Measurements from ENCODE around the gene SECTM1.
"Not testable (repeated sequence)": the region's sequence is repeated elsewhere in the genome, so short reads cannot be mapped to it uniquely, and the experiment has no call there.

SECTM1 gene

DNA sequence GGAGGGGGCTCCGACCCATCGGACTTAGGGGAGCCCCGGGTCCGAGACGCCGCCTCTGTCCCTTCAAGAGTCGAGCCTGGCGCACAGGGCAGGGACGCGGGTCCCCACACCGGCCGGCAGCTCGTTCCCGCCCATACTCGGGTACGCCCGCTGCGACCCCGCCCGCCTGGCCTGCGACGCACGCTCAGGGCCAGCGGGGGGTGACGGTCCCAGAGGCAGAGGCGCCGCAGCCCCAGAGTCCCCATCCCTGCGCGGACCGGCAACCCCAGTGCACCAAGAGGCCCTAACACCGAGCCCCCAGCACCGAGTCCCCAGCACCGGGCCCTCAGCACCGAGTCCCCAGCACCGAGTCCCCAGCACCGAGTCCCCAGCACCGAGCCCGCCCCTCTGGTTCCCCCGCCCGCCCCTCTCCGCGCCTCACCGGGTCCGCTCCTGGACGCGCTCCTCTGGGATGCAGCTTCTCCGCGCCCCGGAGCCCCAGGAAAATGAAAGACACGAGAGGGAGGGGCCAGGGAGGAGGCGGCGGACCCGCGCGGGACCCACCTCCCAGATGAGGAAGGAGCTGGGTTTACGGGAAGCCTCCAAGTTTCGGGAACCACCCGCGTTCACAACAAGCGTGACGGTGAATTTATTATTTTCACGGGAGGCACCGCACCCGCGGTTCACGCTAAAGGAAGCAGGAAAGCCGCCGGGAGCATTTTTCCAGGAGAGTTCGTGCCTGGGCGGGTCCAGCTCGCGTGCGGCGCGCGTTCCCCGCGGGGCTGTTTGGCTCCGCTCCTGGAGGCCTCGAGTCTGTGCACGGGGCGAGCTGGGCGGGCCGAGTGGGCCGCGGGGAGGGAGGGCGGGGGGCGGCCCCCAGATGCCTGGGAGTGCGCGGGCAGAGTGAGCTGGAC lies at the start of gene SECTM1:
SECTM1 (minus strand) TSS at position 488 of the 893 bp plus-strand sequence. CDS start 6,526 bp downstream, outside the sequence.
- Mint-ChIP-seq H3K4me3 (peak within 1 kb of the TSS; percentile 90), H3K4me1 (peaks cover 42% of the 10 kb centered on the region), H3K36me3 (no peaks in the 10 kb centered on the region), H3K9me3 (no peaks in the 10 kb centered on the region), H3K27me3 (peaks cover 54% of the 10 kb centered on the region), H3K27ac (peak within 1 kb of the TSS; percentile 78)
- peak; percentile 28 for ATAC-seq

DNA sequence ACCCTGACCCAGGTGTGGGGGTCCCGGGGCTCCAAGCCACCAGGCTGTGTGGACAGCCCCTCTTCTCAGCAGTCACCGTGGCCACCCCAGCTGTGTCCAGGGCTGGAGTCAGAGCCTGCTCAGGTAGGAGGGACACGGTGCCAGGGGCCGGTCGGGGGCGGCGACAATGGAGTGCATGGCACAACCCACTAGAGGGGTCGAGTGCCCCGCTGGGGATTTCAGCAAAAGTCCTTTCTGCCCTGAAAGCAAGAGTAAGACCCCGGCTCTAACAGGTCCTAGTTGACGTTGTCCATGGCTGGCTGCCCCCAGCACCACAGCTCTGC lies 49.3 kb upstream of the SECTM1 start:
- Mint-ChIP-seq H3K9me3 (no peaks in the 10 kb centered on the region), H3K4me1 (peaks cover 21% of the 10 kb centered on the region), H3K36me3 (no peaks in the 10 kb centered on the region), H3K4me3 (no peak overlapping the region), H3K27me3 (peaks cover 77% of the 10 kb centered on the region), H3K27ac (no peak overlapping the region)
- ATAC-seq, result no peak

DNA sequence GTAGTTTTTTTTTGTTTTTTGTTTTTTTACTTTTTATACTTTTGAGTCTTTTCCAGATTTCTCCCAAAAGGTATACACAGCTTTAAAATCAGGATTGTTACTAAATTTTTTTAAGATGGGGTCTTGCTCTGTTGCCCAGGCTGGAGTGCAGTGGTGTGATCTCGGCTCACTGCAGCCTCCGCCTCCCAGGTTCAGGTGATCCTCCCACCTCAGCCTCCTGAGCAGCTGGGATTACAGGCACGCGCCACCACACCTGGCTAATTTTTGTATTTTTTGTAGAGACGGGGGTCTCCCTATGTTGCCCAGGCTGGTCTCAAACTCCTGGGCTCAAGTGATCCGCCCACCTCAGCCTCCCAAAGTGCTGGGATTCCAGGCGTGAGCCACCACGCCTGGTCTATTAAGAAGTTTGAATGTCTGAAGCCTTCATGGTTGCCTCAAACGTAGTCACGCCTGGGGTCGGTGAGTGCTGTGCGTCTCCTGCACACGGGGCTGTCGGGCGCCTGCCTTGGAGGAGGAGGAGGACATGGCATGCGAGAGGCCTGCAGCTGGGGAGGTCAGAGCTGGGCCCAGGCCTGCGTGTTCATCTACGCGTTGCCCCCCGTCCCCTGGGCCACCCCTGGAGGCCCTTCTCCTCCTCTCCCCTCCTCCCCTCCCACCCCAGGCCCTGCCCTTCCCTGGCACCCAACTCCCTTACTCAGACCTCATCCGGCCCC lies 48.8 kb upstream of the SECTM1 start:
- ATAC-seq, H3K36me3 Mint-ChIP-seq, H3K27ac Mint-ChIP-seq, H3K4me3 Mint-ChIP-seq, H3K9me3 Mint-ChIP-seq: not testable (repeated sequence)
- peaks cover 16% of the 10 kb centered on the region for H3K4me1 Mint-ChIP-seq
- peaks cover 82% of the 10 kb centered on the region for H3K27me3 Mint-ChIP-seq

DNA sequence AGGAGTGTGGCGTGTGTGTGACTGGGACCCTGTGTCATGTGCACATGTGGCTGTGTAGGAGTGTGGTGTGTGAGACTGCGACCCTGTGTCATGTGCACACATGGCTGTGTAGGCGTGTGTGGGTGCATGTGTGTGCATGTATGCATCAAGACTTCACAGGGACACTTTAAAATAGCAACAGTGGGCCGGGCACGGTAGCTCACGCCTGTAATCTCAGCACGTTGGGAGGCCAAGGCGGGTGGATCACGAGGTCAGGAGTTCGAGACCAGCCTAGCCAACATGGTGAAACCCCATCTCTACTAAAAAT lies 48.1 kb upstream of the SECTM1 start:
- H3K9me3 Mint-ChIP-seq, H3K36me3 Mint-ChIP-seq, ATAC-seq, H3K4me3 Mint-ChIP-seq, H3K27ac Mint-ChIP-seq: not testable (repeated sequence)
- Mint-ChIP-seq H3K27me3 (peaks cover 84% of the 10 kb centered on the region), H3K4me1 (peaks cover 13% of the 10 kb centered on the region)

DNA sequence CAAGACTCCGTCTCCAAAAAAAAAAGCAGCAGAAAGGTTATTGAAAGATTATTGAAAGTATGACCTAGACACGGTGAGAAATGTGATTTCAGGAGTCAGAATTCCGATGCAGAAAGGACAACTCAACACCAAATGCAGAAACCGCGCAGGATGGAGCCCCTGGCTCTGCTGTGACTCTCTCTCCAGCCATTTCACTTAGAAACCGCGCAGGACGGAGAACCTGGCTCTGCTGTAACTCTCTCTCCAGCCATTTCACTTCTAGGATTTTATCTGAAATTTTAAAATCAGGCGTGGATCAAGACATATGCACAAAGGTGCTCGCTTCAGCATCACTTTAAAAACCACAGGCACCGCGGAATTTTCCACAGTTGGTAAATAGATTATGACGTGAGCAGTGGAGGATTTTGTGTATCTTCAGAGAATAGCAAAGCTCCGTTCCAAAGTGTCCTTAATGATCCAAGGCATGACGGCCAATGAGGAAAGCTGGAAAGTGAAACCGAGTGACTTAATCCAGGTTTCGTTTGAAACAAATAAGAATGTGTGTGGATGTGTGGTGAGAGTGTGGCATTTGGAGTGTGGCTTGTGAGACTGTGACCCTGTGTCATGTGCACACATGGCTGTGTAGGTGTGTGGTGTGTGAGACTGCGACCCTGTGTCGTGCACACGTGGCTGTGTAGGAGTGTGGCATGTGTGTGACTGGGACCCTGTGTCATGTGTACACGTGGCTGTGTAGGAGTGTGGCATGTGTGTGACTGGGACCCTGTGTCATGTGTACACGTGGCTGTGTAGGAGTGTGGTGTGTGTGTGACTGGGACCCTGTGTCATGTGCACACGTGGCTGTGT lies 47.5 kb upstream of the SECTM1 start:
- Mint-ChIP-seq H3K4me1 (peaks cover 13% of the 10 kb centered on the region), H3K9me3 (no peaks in the 10 kb centered on the region), H3K27me3 (peaks cover 83% of the 10 kb centered on the region), H3K36me3 (no peaks in the 10 kb centered on the region), H3K27ac (no peak overlapping the region), H3K4me3 (no peak overlapping the region)
- ATAC-seq, result no peak

DNA sequence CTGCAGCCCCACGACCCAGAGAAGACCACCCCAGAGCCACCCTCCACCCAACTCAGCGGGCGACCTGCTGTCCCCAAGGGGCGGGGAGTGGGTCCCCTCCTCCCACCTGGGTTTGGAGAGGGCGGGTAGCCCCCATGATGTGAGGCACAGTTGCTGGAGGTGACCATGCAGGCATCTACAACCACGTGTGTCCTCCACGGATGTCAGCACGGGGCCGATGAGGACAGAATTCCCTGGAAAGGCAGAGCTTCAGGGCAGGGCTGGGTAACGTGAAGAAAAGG lies 45.1 kb upstream of the SECTM1 start:
- H3K4me3 Mint-ChIP-seq, result no peak overlapping the region
- H3K27me3 Mint-ChIP-seq, result peaks cover 76% of the 10 kb centered on the region
- no peak overlapping the region for H3K27ac Mint-ChIP-seq
- ATAC-seq, result no peak
- H3K4me1 Mint-ChIP-seq, result peaks cover 13% of the 10 kb centered on the region
- no peaks in the 10 kb centered on the region for H3K36me3 Mint-ChIP-seq
- no peaks in the 10 kb centered on the region for H3K9me3 Mint-ChIP-seq

DNA sequence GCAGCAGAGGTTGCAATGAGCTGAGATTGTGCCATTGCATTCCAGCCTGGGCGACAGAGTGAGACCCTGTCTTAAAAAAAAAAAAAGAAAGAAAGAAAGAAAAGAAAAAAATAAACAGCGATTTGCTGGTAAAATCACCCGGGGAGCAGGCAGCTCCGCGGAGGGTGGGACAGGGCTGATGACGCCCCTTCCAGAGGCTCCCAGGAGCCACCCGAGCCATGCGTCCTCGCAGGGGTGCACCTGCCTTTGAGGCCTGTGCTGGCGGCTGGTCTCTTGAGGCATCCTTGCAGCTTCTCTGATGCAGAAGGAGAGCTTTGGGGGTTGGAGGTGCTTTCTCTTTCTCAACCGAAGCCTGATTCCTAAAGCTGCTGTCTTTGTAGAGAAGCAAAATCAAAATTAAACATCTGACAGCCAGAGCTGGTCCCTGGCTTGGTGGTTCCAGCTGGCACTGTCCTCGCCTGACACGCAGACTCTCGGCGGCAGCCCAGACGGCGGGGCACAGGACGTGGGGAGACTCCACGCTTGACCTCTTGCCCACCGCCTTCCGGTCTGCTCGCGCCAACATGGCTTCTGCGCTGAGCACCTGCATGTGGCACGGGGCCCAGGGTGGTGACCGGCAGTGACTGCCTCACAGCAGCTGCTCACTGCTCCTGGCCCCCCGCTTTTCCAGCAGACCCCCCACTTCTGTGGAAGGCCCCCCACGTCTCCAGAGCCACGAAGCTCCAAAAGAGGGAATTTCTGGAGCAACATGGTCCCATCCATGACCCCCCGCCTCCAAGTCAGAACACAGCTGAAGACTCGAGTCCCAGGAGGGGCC lies 44.6 kb upstream of the SECTM1 start:
- no peak overlapping the region for H3K4me3 Mint-ChIP-seq
- no peaks in the 10 kb centered on the region for H3K36me3 Mint-ChIP-seq
- peaks cover 76% of the 10 kb centered on the region for H3K27me3 Mint-ChIP-seq
- no peaks in the 10 kb centered on the region for H3K9me3 Mint-ChIP-seq
- ATAC-seq, result no peak
- no peak overlapping the region for H3K27ac Mint-ChIP-seq
- H3K4me1 Mint-ChIP-seq, result peaks cover 17% of the 10 kb centered on the region

DNA sequence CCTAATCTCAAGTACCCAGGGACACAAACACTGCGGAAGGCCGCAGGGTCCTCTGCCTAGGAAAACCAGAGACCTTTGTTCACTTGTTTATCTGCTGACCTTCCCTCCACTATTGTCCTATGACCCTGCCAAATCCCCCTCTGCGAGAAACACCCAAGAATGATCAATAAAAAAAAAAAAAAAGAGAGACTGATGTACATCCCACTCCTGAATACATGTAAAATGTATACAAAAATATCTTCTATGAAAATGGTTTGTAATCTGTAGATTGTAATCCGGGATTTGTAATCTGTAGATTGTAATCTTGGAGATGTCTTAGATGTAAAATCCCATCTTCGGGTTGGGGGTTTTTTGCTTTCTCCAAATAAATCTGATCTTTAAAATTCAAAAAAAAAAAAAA lies 43.7 kb upstream of the SECTM1 start:
- H3K9me3 Mint-ChIP-seq, H3K36me3 Mint-ChIP-seq, ATAC-seq, H3K27ac Mint-ChIP-seq, H3K4me3 Mint-ChIP-seq: not testable (repeated sequence)
- Mint-ChIP-seq H3K4me1 (peaks cover 26% of the 10 kb centered on the region), H3K27me3 (peaks cover 76% of the 10 kb centered on the region)

DNA sequence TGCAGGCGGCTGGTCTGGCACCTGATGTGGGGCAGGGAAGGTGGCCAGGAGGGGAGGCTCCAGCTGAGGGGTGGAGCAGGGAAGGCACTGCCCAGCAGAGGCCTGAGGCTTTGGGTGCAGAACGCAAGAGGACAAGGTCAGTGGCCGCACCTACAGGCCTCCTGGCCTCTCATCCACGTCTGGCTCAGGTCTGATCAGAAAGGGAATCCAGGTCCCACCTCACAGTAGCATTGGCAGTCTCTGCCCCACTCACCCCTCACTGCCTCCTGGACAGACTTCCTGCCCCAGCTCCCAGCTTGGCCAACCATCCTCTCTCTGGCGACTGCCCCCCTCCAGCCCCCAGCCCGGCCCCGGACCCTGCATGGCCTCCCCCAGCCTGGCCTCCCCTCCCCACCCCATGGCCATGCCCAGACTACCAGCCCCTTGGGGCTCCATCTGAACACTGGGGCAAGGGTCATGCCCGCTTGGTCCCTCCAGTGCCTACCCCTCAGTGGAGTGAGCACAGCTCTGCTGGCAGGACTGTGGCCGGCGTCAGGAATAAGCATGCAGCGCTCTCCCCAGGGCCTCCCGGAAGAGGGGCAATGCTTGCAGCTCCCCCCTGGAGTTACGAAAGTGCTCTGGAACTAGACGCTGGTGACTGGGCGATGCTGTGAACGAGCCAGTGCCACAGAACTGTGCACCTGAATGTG lies 42.6 kb upstream of the SECTM1 start:
- peak; percentile 35 for ATAC-seq
- H3K9me3 Mint-ChIP-seq, result no peaks in the 10 kb centered on the region
- peaks cover 24% of the 10 kb centered on the region for H3K4me1 Mint-ChIP-seq
- no peak overlapping the region for H3K27ac Mint-ChIP-seq
- H3K4me3 Mint-ChIP-seq, result no peak overlapping the region
- H3K27me3 Mint-ChIP-seq, result peaks cover 72% of the 10 kb centered on the region
- no peaks in the 10 kb centered on the region for H3K36me3 Mint-ChIP-seq

DNA sequence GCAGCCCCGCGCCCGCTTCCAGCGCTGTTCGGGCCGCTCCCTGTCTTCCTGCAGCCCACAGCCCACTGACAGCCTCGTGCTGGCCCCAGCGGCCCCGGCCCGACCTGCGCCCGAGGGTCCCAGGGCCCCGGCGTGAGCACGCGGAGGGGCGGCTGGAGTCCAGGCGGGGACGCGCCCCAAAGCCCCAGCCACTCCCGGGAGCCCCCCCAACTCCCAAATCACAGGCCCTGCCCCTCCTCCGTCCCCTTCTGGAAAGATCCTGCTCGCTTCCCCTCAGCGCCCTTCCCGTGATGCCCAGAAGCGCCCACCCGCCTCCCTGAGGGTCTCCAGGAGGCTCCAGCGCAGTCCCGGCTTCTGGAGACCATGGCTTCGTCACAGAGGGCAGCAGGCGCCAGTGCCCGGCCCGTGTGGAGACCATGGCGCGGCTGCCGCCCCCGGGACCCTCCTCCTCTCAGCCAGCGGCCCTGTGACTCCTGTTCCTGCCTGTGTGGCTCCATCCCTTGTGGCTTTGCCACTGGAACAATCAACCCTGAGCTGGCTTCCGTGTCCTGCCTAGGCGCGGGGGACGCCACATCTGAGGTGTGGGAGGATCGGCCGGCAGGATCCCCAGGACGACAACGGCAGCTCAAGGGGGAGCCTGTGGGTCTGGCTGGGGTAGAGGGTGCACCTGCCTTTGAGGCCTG lies 41.9 kb upstream of the SECTM1 start:
- H3K4me3 Mint-ChIP-seq, result no peak overlapping the region
- no peaks in the 10 kb centered on the region for H3K36me3 Mint-ChIP-seq
- H3K27ac Mint-ChIP-seq, result no peak overlapping the region
- ATAC-seq, result no peak
- no peaks in the 10 kb centered on the region for H3K9me3 Mint-ChIP-seq
- H3K27me3 Mint-ChIP-seq, result peaks cover 72% of the 10 kb centered on the region
- peaks cover 28% of the 10 kb centered on the region for H3K4me1 Mint-ChIP-seq

DNA sequence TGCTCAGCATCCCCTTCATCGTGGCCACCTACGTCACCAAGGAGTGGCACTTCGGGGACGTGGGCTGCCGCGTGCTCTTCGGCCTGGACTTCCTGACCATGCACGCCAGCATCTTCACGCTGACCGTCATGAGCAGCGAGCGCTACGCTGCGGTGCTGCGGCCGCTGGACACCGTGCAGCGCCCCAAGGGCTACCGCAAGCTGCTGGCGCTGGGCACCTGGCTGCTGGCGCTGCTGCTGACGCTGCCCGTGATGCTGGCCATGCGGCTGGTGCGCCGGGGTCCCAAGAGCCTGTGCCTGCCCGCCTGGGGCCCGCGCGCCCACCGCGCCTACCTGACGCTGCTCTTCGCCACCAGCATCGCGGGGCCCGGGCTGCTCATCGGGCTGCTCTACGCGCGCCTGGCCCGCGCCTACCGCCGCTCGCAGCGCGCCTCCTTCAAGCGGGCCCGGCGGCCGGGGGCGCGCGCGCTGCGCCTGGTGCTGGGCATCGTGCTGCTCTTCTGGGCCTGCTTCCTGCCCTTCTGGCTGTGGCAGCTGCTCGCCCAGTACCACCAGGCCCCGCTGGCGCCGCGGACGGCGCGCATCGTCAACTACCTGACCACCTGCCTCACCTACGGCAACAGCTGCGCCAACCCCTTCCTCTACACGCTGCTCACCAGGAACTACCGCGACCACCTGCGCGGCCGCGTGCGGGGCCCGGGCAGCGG lies 41.2 kb upstream of the SECTM1 start:
- ATAC-seq, result no peak
- no peaks in the 10 kb centered on the region for H3K9me3 Mint-ChIP-seq
- no peak overlapping the region for H3K4me3 Mint-ChIP-seq
- no peak overlapping the region for H3K27ac Mint-ChIP-seq
- peaks cover 72% of the 10 kb centered on the region for H3K27me3 Mint-ChIP-seq
- H3K36me3 Mint-ChIP-seq, result no peaks in the 10 kb centered on the region
- peaks cover 25% of the 10 kb centered on the region for H3K4me1 Mint-ChIP-seq

DNA sequence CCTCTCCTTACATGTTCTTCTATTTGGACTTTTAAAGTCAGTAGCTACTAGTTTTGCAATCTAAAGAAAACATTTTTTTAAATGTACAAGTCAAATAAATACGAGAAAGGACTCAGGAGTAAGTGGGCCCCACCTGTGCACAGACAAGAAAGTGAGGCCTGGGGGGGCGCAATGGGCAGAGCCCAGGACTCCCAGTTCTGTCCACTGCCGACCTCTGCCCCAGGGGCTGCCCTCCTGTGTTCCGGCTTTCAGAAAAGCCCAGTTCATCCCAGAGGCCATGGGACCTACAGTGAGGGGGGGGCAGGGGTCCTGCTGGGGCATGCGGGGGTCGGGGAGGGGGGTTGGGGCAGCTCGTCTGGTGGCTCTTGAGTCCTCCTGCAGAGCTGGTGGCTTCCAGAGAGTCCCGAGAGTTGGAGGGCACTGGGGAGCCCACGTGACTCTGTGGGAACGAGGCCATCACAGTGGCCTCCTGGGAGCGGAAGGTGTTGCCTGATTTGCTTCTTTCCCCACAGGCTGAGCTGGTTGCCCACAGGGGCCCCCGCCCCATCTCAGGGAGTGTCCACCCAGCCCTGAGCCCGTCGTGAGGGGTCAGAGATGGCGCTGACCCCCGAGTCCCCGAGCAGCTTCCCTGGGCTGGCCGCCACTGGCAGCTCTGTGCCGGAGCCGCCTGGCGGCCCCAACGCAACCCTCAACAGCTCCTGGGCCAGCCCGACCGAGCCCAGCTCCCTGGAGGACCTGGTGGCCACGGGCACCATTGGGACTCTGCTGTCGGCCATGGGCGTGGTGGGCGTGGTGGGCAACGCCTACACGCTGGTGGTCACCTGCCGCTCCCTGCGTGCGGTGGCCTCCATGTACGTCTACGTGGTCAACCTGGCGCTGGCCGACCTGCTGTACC lies 40.4 kb upstream of the SECTM1 start:
- ATAC-seq, result no peak
- H3K27me3 Mint-ChIP-seq, result peaks cover 72% of the 10 kb centered on the region
- H3K36me3 Mint-ChIP-seq, result no peaks in the 10 kb centered on the region
- H3K4me1 Mint-ChIP-seq, result peaks cover 24% of the 10 kb centered on the region
- H3K9me3 Mint-ChIP-seq, result no peaks in the 10 kb centered on the region
- no peak overlapping the region for H3K4me3 Mint-ChIP-seq
- no peak overlapping the region for H3K27ac Mint-ChIP-seq

DNA sequence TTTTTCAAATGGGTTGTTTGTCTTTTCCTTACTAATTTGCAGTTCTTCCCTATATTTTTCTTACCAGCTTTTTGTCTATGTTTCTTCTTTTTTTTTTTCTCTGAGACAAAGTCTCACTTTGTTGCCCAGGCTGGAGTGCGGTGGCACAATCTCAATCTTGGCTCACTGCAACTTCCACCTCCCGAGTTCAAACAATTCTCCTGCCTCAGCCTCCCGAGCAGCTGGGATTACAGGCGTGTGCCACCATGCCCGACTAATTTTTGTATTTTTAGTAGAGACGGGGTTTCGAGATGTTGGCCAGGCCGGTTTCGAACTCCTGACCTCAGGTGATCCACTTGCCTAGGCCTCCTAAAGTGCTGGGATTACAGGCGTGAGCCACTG lies 39.5 kb upstream of the SECTM1 start:
- H3K4me3 Mint-ChIP-seq, result peak overlapping the region; percentile 37
- H3K9me3 Mint-ChIP-seq, H3K36me3 Mint-ChIP-seq, ATAC-seq: not testable (repeated sequence)
- H3K4me1 Mint-ChIP-seq, result peaks cover 24% of the 10 kb centered on the region
- H3K27me3 Mint-ChIP-seq, result peaks cover 64% of the 10 kb centered on the region
- H3K27ac Mint-ChIP-seq, result peak overlapping the region; percentile 25

Data from stimulated activated memory B cell treated with anti-CD40 and anti-IgM and Interleukin-4, amounts not matched to agents 10 μg/mL and 1 μg/mL and 100 μg/mL, for 72 hours (primary cell).